Suprapubic skin (tissue), 4 donors: ENCODE data around the gene NEK4.

Experiments
- EP300 ChIP-seq: sonication (generic); formaldehyde crosslinking; IDR thresholded peaks from one replicate; pipeline ENCODE4 v1.6.1; 2017; ENCODE audit warnings: antibody characterized with exemption
- POLR2A ChIP-seq, 2 donors: fragments of 450-650 bp; IDR thresholded peaks; one replicate each; pipeline ENCODE4 v1.6.1; 2017; ENCODE audit warnings: antibody characterized with exemption in 2 of 2, mild to moderate bottlenecking in 2 of 2, moderate library complexity in 2 of 2
- POLR2AphosphoS5 ChIP-seq, 3 donors: sonication (generic); formaldehyde crosslinking; IDR thresholded peaks; one replicate each; pipeline ENCODE4 v1.6.1; 2017; ENCODE audit warnings: antibody characterized with exemption in 3 of 3
- TF ChIP-seq, protein P1 (sequence below), 2 donors: fragments of 200-600 bp in 1 of 2; fragments of 450-650 bp in 1 of 2; sonication (generic) in 1 of 2; IDR thresholded peaks; one replicate each; pipeline ENCODE4 v1.5.1; 2016 to 2019; ENCODE audit warnings: antibody characterized with exemption in 2 of 2, mild to moderate bottlenecking in 1 of 2, moderate library complexity in 1 of 2

DNA sequence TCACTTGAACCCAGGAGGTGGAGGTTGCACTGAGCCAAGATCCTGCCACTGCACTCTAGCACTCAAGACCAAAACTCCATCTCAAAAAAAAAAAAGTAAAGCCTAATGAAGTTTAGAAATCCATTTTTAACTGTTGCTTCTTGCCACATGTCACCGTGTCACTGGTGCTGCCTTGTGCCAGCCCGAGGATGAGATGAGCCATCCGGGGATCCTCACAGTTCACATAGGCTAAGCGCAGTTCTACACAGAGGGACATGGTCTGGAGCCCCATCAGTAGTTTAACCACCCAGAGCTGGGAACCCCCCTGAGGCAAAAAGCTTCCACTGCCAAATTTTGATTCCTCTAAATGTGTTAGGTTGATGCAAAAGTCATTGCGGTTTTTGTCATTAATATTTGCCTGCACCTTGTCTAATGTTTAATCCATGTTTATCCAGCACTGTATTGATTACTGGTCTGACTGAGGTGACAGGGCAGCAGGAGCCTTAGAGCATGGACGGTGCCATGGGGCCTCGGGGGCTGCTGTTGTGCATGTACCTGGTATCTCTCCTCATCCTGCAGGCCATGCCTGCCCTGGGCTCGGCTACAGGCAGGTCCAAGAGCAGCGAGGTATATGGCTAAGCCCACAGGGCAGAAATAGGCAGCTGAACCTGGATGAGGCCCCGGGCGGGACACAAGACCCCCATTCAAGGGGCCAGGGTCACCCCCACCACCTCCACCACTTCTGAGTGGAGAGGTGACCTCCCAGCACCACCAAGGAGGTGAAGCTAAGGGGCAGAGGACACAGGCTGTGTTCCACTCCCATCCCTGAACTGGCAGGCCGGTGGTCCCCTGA lies 6.6 kb upstream of the NEK4 start, which contains the start of gene ITIH1:
- TF ChIP-seq, protein P1, sequence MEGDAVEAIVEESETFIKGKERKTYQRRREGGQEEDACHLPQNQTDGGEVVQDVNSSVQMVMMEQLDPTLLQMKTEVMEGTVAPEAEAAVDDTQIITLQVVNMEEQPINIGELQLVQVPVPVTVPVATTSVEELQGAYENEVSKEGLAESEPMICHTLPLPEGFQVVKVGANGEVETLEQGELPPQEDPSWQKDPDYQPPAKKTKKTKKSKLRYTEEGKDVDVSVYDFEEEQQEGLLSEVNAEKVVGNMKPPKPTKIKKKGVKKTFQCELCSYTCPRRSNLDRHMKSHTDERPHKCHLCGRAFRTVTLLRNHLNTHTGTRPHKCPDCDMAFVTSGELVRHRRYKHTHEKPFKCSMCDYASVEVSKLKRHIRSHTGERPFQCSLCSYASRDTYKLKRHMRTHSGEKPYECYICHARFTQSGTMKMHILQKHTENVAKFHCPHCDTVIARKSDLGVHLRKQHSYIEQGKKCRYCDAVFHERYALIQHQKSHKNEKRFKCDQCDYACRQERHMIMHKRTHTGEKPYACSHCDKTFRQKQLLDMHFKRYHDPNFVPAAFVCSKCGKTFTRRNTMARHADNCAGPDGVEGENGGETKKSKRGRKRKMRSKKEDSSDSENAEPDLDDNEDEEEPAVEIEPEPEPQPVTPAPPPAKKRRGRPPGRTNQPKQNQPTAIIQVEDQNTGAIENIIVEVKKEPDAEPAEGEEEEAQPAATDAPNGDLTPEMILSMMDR (IDR thresholded peaks at IDR 0.05): no peak
- TF ChIP-seq POLR2AphosphoS5 (IDR thresholded peaks at IDR 0.05) (no peak), EP300 (no peak), POLR2A (IDR thresholded peaks at IDR 0.05) (no peak)
